GM19025 (cell line): ENCODE measurements around the gene AGAP1.

ENCODE experiments used
- ATAC-seq: cut with Tn5 transposase; IDR thresholded peaks from one replicate; pipeline ENCODE4 v1.9.1; 2021; ENCODE audit warnings: mild to moderate bottlenecking, low read depth, moderate library complexity; ENCODE audit not compliant: unreplicated experiment

Gene AGAP1

DNA sequence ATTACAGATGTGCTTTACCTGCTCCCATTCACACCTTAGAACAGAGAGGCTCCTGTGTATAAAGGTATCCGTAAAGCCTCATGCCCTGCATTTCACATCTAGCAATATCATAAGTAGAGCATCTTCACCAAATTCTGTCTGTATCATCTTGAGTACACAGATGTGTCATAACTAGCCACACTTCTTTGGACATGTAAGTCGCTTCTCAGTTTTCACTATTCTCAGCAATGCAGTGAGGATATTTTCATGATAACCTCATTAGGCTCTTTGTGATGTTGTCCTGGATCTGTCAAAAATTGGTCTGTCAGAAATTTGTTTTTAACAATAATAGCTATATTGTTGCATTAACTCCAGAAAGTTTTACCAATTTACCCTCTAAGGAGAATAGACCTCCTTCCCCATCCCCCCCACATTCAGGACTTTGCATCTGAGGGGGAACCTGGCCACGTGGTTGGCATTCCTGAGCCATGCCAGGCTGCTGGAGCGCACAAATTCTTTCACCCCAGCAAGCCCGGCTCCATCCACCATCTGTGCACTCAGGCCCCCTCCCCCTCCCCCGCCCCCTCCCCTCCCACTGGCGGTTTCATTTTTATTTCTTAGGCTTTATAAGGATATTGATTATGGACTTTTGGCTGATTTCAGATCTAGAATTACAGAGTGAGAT, 34.1 kb downstream of the AGAP1 start:
- ATAC-seq: no peak

DNA sequence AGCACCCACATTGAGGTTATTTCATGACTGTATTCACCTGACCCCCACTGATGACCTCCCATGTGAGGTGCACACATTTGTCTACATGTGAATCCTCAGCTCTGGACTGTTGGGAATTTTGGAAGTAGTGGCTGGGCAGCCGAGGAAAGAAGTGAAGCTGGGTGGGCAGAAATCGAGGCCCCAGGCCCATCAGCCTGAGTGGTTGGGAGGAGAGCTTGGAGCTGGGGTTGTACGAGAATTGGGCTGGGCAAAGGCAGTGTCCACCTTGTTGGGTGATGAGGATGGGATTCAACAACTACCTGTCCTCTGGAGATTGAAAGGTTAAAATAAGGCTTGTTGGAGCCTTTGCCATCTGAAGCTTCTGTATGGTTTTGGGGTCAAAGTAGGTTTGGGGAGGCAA, 35.8 kb downstream of the AGAP1 start:
- no peak for ATAC-seq

DNA sequence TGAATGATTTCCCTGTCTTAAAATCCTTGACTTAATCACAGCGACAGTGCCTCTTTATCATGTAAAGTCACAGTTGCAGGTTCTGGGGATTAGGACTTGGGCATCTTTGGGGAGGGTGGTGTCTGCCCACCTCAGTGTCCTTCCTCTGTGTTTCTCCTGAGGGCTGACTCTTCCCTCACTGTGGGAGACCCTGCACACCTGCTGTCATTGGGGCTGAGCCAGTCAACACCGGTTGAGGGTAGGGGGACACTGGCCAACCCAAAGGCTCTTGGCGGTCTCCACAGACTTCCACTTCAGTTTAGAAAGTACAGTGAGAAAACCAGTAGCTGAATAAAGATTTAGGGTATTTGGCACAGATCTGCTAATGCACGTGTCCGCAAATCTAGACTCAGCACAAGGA, 36.9 kb downstream of the AGAP1 start:
- ATAC-seq: no peak

DNA sequence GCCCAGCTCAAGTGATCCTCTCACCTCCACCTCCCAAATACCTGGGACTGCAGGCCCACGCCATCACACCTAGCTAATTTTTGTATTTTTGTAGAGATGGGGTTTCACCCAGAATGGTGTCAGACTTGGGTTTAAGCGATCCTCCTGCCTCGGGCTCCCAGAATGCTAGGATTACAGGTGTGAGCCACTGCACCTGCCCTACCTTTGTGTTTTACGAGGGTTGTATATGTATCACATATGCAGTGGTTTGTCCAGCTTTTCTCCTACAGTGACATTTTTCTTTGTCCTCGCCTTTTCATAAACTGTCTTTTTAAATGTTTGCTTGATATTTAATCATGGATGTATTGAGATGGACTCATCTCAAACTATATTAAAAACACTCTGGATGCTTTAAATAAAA, 38.5 kb downstream of the AGAP1 start:
- ATAC-seq: no peak

DNA sequence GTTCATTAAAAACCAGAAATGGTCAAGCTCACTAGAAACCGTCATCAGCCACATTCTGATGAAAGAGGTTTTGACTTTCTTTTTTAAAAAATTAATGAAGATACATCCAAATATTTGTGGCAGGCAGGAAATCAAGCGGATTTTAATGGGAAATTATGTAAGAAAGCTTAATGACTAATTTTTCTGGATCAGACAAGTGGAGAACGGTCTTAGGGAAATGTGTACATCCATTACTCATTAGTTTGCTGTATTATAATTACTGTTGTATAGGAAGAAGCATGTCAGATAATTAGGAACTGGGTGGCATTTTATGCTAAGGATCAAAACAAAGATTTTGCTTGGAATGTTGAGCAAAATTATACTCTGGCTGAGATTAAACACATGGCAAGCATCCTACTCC, 39.4 kb downstream of the AGAP1 start:
- ATAC-seq: no peak

DNA sequence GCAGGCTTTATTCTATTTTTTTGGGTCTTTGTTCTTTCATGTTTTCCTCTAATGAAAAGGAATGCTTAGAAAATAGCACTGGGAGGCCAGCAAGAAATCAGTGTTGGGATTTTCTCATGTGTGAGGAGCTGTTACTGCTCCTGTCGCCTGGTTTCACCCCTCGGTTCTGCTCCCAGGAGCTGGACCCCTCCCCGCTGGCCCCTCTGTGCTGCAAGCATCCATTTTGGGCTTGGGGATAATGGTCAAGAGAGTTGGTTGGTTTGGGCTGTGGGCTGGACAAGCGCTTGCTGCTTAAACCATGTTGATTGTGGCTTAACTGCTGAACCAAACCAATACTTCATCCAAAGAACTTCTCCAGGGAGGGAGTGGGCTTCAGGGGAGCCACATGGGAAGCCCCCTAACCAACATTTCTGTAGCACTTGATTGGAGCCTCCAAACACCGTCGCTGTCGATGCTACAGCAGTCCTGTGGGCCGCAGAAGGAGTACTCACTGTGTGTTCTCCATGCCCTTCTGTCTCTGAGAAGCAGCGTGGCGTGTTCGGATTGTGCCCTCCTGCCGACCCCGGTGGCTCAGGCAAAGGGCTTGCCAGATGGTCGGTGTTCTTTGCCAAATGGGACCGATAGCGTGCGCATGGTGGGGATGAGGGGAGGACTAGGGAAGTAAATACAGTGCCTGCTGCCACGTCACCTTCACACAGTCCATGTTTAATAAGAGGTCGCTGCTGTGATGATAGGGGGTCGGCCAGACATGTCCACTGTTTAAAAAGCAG, 40.0 kb downstream of the AGAP1 start:
- ATAC-seq: no peak

DNA sequence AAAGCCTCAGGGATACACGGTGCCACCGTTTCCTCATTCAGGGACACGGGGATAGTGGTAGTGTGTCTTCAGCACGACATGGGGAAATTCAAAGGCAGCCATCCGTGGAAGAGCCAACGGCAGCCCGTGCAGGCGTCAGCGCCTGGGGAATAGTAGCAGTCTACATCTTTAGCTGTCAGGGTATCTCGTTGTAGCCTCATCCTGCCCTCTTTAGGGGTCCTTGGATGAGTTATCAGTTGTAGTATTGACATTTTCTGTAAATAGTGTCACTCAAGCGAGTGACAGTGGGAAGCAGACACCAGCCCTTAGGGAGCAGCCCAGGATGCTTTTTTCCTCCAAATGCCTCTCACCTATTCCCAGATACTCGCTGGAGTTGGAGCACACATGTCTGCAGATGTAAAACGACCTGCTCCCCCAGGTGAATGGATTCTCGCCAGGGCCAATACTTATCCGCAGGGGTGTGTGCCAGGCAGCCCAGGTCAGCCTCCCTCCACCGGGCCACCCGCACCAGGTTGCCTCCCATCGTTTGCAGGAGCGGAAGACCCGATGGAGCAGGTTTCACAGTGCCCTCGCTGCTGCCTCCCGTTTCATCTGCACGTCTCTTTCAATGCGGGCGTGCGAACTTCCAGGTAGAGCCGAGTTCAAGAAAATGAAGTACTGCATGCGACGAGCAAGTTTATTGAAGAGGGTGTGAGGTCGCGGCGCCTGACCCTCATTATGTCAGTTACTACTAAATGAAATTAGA, 41.0 kb downstream of the AGAP1 start:
- no peak for ATAC-seq

DNA sequence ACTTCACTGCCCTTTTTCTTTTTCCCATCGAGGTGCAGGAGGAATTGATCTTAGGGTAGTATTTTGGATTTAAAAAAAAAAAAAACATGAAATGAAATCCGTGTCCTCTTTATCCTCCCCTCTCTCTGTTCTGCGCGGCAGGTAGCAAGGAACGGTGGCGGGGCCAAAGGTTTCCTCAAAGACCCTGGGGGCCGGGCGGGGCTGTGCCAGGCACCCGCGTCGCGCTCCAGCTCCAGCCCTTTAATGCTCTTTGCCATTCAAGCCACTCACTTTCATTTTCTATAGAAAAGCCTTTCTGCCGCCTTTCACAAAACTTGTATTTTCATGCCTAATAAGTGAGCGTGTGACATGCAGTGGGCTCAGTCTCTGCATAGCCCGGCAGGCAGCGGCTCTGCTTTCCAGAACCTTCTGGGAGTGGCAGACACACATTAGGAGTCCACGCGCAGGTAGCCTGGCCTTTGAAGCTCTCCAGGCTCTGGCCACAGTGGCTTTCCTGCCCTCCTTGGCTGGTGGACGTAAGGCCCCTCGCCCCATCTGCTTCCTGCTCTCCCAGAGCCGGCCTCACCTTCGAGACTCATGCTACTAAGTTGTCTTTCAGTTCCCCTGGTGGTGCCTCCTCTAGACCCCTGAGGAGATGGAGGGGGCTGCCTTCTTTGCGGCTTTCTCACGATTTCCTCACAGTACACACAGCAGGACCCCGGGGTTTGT, 41.7 kb downstream of the AGAP1 start:
- no peak for ATAC-seq

DNA sequence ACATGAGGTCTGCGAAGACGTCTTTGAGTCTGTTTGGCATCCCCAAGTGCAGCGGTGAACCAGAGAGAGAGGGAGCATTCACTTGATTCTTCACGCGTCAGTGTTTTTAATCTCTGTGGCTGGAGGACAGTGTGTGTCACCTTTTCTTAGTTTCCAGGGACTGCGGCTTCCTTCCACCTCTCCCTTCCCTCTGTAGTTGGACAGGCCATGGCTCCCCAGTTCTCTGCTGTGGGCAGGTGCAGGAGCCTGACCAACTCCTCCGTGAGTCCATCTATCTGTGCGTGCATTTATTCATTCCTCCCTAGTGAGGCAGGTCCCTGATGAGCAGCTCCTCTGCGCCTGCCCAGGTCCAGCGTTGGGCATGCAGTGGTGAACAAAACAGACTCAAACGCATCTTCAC, 42.9 kb downstream of the AGAP1 start:
- no peak for ATAC-seq

DNA sequence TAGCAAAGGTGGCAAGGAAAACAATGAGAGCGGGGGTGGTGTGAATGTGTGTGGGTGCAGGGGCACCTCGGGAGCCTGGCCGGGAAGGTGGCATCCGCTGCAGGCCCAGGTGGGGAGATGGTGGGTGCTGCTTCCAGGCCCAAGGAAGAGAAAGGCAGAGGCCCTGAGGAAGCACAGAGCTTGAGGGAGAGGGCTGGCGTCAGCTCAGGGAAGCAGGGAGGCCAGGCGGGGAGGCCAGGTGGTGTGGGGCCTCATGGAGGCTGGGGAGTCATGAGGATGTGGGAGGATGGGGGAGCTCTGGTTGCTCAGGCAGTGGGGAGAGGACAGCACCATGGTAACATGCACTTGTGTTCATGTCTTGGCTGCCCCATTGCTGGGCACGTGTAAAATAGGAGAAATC, 43.3 kb downstream of the AGAP1 start:
- ATAC-seq: no peak

DNA sequence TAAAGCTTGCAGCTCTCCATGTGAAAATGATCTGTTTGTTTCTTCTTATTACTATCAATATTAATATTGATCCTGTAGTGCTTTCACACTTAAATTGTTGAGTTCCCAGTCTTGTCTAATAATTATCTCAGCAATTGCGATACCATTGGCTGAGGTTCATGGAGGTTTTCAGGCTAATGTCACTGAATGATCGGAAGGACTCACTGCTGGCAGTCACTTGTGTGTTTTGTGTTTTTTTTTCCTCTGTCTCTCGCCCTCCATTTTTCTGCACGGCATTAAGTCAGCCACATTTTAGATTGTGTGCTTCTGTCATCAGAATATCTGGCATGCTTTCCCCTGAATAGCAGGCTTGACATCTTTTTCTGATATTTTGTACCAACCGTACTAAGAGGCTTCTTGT, 43.7 kb downstream of the AGAP1 start:
- no peak for ATAC-seq

DNA sequence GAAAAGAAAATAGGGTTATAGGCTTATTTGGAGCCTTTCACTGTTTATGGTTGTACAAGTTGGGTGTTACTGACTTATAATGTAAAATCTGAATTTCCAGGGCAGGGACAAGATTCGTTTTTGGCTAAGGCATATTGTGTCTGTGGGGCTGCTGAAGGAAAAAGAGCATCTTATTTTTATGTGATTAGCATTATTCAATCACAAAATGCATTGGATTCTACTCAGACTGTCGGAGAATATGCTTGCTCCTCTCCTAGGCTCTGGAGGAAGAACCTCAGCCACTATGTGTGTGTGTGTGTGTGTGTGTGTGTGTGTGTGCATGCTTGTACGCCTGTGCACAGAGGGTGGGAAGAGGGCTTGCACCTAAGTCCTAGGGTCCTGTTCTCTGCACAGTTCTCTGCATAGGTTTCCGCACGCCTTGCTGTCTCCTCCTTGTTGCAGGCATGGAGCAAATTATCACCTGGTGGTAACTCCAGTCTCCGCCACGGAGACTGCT, 44.3 kb downstream of the AGAP1 start:
- no peak for ATAC-seq

DNA sequence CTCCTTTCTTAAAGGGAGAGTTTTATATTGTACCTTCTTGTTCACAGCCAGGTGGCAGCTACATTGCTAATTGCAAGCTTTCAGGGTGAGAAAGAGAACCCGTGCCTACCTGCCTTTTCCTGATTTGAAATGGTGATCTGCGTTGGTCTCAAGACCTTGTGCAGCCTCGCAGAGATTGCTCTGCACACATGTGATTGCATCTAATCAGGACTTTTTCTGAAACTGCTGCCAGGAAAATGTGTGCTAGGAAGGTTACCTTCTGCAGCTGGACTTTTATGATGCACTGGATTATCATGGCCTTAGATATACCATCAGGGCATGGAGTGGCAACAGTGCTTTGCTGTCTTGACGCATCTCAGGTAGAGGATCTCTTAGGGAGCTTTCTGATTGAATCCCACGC, 45.1 kb downstream of the AGAP1 start:
- no peak for ATAC-seq

DNA sequence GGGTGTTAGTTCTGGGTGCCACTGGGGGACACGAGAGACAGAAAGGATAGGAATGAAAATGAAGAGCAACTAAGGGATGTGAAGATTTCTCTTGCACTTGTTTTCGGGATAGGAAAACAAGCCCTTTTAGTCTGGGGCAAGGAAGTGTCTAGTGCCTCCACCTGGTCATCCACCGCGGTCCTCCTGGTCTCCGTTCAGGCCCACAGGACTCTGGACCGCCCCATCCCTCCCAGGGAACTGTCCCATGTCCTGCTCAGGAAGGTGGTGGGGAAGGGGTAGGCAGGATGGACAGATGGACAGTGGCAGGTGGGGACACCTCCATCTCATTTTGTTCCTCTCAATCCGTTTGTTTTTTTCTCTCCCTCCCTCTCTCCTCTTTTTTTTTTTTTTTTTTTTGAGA, 45.9 kb downstream of the AGAP1 start:
- ATAC-seq: no peak

DNA sequence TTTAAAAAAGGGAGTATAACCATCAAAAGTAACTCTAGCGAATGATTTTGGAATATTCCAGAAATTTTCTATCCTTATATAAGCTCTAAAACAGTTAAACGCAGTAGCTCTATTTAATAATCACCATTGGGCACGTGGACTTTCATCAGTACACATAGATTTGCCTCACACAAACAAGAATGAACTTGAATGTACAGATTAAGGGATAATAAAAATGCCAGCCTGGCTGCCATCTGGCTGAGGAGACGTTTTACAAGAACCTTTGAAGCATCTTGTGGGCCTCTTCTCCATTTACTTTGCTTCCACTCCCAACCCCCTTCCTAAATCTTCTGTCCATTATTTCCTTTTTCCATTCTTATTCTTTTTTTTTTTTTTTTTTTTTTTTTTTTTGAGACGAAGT, 47.2 kb downstream of the AGAP1 start:
- ATAC-seq: no peak

DNA sequence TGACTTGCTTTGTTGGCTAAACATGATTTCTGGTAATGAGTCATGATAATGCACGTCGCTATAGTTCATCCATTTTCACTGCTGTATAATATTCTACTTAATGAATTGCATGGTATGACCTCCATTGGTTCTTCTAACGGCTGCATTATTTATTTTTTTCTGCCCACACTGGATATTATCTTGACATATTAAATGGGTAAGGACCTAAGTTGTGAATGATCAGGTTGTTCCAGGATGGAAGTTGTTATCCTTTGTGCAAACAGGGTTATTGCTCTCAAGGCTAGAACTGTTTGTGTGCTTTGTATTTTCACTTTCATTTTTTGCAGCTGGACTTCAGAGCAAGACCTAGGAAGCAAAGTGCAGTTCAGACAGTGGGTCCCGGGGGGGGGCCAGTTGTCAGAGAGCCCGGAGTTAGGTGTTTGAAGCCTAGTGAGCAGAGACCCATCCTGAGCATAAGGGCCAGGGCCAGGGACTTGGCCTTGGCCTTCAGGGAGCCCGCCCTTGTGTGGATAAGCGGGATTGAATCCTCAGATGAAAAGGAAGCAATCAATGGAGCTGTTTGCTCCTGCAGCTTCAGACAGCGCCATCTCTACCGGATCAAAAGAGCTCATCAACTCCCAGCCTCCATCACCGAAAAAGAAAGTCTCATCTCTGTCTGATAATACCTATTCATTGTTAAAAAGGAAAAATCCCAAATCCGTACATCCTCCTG, 48.2 kb downstream of the AGAP1 start:
- no peak for ATAC-seq

DNA sequence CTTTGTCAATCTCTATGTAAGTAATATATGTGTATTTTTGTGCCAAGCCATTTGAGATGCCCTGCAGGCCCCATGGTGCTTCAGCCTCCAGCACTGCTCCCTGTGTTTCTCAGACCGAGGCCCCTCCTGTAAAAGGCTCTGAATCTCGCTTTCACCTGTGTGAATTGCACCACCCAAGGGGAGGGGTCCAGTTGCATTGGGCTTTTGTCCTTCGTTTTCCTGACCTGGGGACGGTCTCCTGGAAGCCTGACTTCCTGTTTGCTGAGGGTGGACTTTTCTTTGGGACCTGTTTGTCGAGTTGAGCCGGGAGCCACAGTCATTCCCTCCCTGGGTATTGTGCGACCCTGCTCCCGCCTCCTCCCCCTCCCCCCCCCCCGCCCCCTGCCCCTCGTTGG, 48.9 kb downstream of the AGAP1 start:
- ATAC-seq: no peak

DNA sequence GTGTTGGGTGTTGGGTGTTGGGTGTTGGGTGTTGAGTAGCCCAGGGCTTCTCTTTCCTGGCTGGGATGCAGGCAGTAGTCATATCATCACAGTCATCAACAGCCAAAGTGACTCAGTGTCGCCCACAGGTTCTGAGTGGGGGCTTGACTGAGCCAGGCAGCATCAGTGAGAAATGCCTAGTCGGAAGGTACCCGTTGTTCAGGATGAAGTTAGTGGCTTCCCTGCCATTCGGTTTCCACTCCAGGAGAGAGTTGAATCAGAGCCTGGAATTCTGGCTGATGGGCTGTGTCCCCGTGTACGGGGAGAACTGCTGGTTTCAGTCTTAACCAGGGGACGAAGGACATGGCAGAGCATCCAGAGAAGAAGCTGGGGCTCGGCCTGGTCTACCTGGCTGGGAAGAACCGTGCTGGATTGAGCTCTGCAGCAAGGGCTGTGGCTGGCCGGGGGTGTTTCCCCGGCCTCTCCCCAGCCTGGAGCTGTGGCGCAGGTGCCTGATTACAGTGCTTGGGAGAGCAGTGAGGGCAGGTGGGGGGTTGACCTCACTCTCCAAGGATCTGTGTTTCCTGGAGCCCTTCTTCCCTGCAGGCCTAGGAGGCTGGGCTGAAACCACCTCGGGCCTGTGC, 49.4 kb downstream of the AGAP1 start:
- no peak for ATAC-seq

DNA sequence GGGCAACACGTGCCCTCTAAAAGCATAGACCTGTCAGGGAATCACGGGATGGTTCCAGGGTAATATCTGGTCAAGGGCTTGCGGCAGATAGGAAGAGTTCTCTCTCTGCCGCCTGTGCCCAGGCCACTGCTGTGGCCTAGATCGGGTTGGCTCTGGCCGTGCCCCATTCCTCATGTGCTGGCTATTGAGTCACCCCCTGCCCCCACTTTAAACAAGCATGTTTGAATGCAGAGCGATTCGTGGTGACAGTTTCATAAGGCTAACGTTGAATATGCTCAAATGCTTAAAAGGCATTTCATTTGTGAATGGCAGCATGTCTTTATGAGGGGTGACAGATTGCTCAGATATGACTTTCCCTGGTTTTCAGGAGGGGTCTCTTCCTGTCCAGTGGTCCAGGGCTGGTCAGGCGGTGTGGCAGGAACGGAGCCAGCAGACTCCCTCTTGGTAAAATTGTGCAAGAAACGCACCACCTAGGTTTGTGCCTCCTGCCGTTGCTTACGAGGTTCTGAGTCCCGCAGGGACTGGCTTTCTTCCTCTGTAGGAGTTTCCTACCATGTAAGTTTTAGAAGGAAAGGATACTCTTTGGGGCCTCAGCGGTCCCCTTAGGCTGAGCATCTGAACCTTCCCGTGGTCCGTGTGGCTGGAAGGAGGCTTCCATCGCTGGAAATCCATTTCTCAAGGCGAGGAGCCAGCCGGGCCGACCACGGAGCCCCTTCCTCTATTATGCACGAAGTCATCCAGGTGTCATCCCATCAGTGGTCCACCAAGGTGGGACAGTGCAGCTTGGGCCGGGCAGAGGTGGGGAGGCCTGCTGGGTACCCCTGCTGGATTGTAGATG, 50.2 kb downstream of the AGAP1 start:
- no peak for ATAC-seq
